Measurements from ENCODE around the gene COL1A1. TPM values are rescaled to one million over a fixed set of nuclear protein-coding genes. Genes with fewer than 3 reads are reported as not detected.

Gene COL1A1
- total and polyA plus RNA-seq, 4 donors = 586 to 2,315 (median 1,292) TPM

GRCh38 chr17:50175035-50175807, 26.2 kb downstream of the COL1A1 start:
- Histone ChIP-seq H3K9me3 (ENCODE audit: control insufficient read depth, insufficient read depth, low read length) (no peaks in the 10 kb centered on the region), H3K36me3 (ENCODE audit: control insufficient read depth, insufficient read depth, low read length) (peaks cover 11% of the 10 kb centered on the region), H3K4me3 (ENCODE audit: low read depth, low read length) (no peak overlapping the region), H3K4me1 (ENCODE audit: control insufficient read depth, insufficient read depth, low read length) (peaks cover 43% of the 10 kb centered on the region), H3K27me3 (ENCODE audit: control insufficient read depth, insufficient read depth, low read length) (no peaks in the 10 kb centered on the region), H3K27ac (ENCODE audit: low read depth, low read length) (no peak overlapping the region)
- WGBS (ENCODE audit: insufficient coverage) = 95% methylated on average over 11 of the region's 16 CpGs
- no peak for DNase-seq (ENCODE audit: low read depth in 4 of 6, low spot score in 6 of 6)

GRCh38 chr17:50174444-50174843, 27.0 kb downstream of the COL1A1 start:
- DNase-seq (ENCODE audit: low read depth in 4 of 6, low spot score in 6 of 6) = no peak
- peaks cover 11% of the 10 kb centered on the region for H3K36me3 ChIP-seq (ENCODE audit: control insufficient read depth, insufficient read depth, low read length)
- H3K27ac ChIP-seq (ENCODE audit: low read depth, low read length) = peak overlapping the region; percentile 88
- peaks cover 43% of the 10 kb centered on the region for H3K4me1 ChIP-seq (ENCODE audit: control insufficient read depth, insufficient read depth, low read length)
- WGBS (ENCODE audit: insufficient coverage) = 100% methylated on average over 2 of the region's 6 CpGs
- no peaks in the 10 kb centered on the region for H3K9me3 ChIP-seq (ENCODE audit: control insufficient read depth, insufficient read depth, low read length)
- H3K4me3 ChIP-seq (ENCODE audit: low read depth, low read length) = no peak overlapping the region
- H3K27me3 ChIP-seq (ENCODE audit: control insufficient read depth, insufficient read depth, low read length) = no peaks in the 10 kb centered on the region

GRCh38 chr17:50173335-50173941, 28.0 kb downstream of the COL1A1 start:
- peaks cover 11% of the 10 kb centered on the region for H3K36me3 ChIP-seq (ENCODE audit: control insufficient read depth, insufficient read depth, low read length)
- DNase-seq (ENCODE audit: low read depth in 4 of 6, low spot score in 6 of 6) = peak in 1 of 6 donors; percentile 76
- H3K4me3 ChIP-seq (ENCODE audit: low read depth, low read length) = no peak overlapping the region
- H3K9me3 ChIP-seq (ENCODE audit: control insufficient read depth, insufficient read depth, low read length) = no peaks in the 10 kb centered on the region
- H3K27ac ChIP-seq (ENCODE audit: low read depth, low read length) = peak overlapping the region; percentile 88
- 42% methylated on average over 6 of the region's 10 CpGs for WGBS (ENCODE audit: insufficient coverage)
- H3K4me1 ChIP-seq (ENCODE audit: control insufficient read depth, insufficient read depth, low read length) = peaks cover 48% of the 10 kb centered on the region
- no peaks in the 10 kb centered on the region for H3K27me3 ChIP-seq (ENCODE audit: control insufficient read depth, insufficient read depth, low read length)

- 85% methylated on average over 6 of the region's 6 CpGs for WGBS (ENCODE audit: insufficient coverage)
- Histone ChIP-seq H3K4me1 (ENCODE audit: control insufficient read depth, insufficient read depth, low read length) (peaks cover 43% of the 10 kb centered on the region), H3K9me3 (ENCODE audit: control insufficient read depth, insufficient read depth, low read length) (no peaks in the 10 kb centered on the region), H3K36me3 (ENCODE audit: control insufficient read depth, insufficient read depth, low read length) (peaks cover 11% of the 10 kb centered on the region), H3K27me3 (ENCODE audit: control insufficient read depth, insufficient read depth, low read length) (no peaks in the 10 kb centered on the region), H3K4me3 (ENCODE audit: low read depth, low read length) (no peak overlapping the region), H3K27ac (ENCODE audit: low read depth, low read length) (peak overlapping the region; percentile 88)
- DNase-seq (ENCODE audit: low read depth in 4 of 6, low spot score in 6 of 6) = peak in 1 of 6 donors; percentile 31
These were observed 28.5 kb downstream of the COL1A1 start for GRCh38 chr17:50172936-50173334.

- Histone ChIP-seq H3K27me3 (ENCODE audit: control insufficient read depth, insufficient read depth, low read length) (no peaks in the 10 kb centered on the region), H3K9me3 (ENCODE audit: control insufficient read depth, insufficient read depth, low read length) (no peaks in the 10 kb centered on the region), H3K4me1 (ENCODE audit: control insufficient read depth, insufficient read depth, low read length) (peaks cover 35% of the 10 kb centered on the region), H3K4me3 (ENCODE audit: low read depth, low read length) (no peak overlapping the region), H3K27ac (ENCODE audit: low read depth, low read length) (no peak overlapping the region), H3K36me3 (ENCODE audit: control insufficient read depth, insufficient read depth, low read length) (peaks cover 11% of the 10 kb centered on the region)
- DNase-seq (ENCODE audit: low read depth in 4 of 6, low spot score in 6 of 6) = no peak
- whole genome bisulfite sequencing (ENCODE audit: insufficient coverage) = 85% methylated on average over 9 of the region's 11 CpGs
These were observed 29.3 kb downstream of the COL1A1 start for GRCh38 chr17:50172130-50172529.

GRCh38 chr17:50171371-50172071, 29.9 kb downstream of the COL1A1 start:
- Histone ChIP-seq H3K9me3 (ENCODE audit: control insufficient read depth, insufficient read depth, low read length) (no peaks in the 10 kb centered on the region), H3K27me3 (ENCODE audit: control insufficient read depth, insufficient read depth, low read length) (no peaks in the 10 kb centered on the region), H3K36me3 (ENCODE audit: control insufficient read depth, insufficient read depth, low read length) (peaks cover 11% of the 10 kb centered on the region), H3K27ac (ENCODE audit: low read depth, low read length) (no peak overlapping the region), H3K4me3 (ENCODE audit: low read depth, low read length) (no peak overlapping the region), H3K4me1 (ENCODE audit: control insufficient read depth, insufficient read depth, low read length) (peaks cover 29% of the 10 kb centered on the region)
- DNase-seq (ENCODE audit: low read depth in 4 of 6, low spot score in 6 of 6) = no peak
- 90% methylated on average over 17 of the region's 17 CpGs for WGBS (ENCODE audit: insufficient coverage)

GRCh38 chr17:50170662-50171370, 30.6 kb downstream of the COL1A1 start:
- 97% methylated on average over 4 of the region's 10 CpGs for WGBS (ENCODE audit: insufficient coverage)
- DNase-seq (ENCODE audit: low read depth in 4 of 6, low spot score in 6 of 6) = no peak
- no peak overlapping the region for H3K4me3 ChIP-seq (ENCODE audit: low read depth, low read length)
- peaks cover 25% of the 10 kb centered on the region for H3K4me1 ChIP-seq (ENCODE audit: control insufficient read depth, insufficient read depth, low read length)
- no peaks in the 10 kb centered on the region for H3K9me3 ChIP-seq (ENCODE audit: control insufficient read depth, insufficient read depth, low read length)
- no peaks in the 10 kb centered on the region for H3K27me3 ChIP-seq (ENCODE audit: control insufficient read depth, insufficient read depth, low read length)
- H3K36me3 ChIP-seq (ENCODE audit: control insufficient read depth, insufficient read depth, low read length) = peaks cover 11% of the 10 kb centered on the region
- no peak overlapping the region for H3K27ac ChIP-seq (ENCODE audit: low read depth, low read length)

GRCh38 chr17:50169881-50170459, 31.5 kb downstream of the COL1A1 start:
- WGBS (ENCODE audit: insufficient coverage) = 90% methylated on average over 9 of the region's 9 CpGs
- Histone ChIP-seq H3K36me3 (ENCODE audit: control insufficient read depth, insufficient read depth, low read length) (peaks cover 8% of the 10 kb centered on the region), H3K4me1 (ENCODE audit: control insufficient read depth, insufficient read depth, low read length) (peaks cover 17% of the 10 kb centered on the region), H3K4me3 (ENCODE audit: low read depth, low read length) (no peak overlapping the region), H3K9me3 (ENCODE audit: control insufficient read depth, insufficient read depth, low read length) (no peaks in the 10 kb centered on the region), H3K27ac (ENCODE audit: low read depth, low read length) (no peak overlapping the region), H3K27me3 (ENCODE audit: control insufficient read depth, insufficient read depth, low read length) (no peaks in the 10 kb centered on the region)
- DNase-seq (ENCODE audit: low read depth in 4 of 6, low spot score in 6 of 6) = no peak

GRCh38 chr17:50169121-50169764, 32.2 kb downstream of the COL1A1 start:
- WGBS (ENCODE audit: insufficient coverage) = 52% methylated on average over 13 of the region's 14 CpGs
- Histone ChIP-seq H3K27ac (ENCODE audit: low read depth, low read length) (no peak overlapping the region), H3K4me1 (ENCODE audit: control insufficient read depth, insufficient read depth, low read length) (peaks cover 17% of the 10 kb centered on the region), H3K4me3 (ENCODE audit: low read depth, low read length) (no peak overlapping the region), H3K27me3 (ENCODE audit: control insufficient read depth, insufficient read depth, low read length) (no peaks in the 10 kb centered on the region), H3K36me3 (ENCODE audit: control insufficient read depth, insufficient read depth, low read length) (peaks cover 8% of the 10 kb centered on the region), H3K9me3 (ENCODE audit: control insufficient read depth, insufficient read depth, low read length) (no peaks in the 10 kb centered on the region)
- peak in 3 of 6 donors; percentile 48 to 87 (median 86) for DNase-seq (ENCODE audit: low read depth in 4 of 6, low spot score in 6 of 6)
